Urothelium cell line (cell line): ENCODE results near the gene RAB15.
"Not testable (repeated sequence)": the region's sequence is repeated elsewhere in the genome, so short reads cannot be mapped to it uniquely, and the experiment has no call there.

Experiments
- DNase-seq: peaks from one replicate; pipeline ENCODE4 v3.0.0; 2011; ENCODE audit warnings: low spot score, mixed read lengths
- FAIRE-seq: peaks from 2 replicates; lab custom pipeline; 2011; peaks lifted over from hg19 to GRCh38; lab: Jason Lieb, UNC

Gene RAB15

DNA sequence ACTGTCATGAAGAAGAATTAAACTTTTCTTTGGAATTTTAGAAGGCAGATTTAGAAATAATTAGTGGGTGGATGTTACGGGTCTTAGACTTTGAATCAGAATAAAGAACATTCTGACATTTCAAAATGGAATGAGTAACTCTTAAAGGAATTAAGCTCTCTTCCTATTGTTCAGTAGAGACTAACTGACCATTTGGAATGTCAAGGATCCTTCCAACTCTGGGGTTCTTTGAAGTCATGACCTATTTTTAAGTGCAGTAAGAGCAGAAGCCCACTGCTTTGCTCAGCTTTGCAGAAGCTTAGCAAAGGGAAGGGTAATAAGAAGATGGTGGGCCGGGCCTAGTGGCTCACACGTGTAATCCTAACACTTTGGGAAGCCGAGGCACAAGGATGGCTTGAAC is 53.9 kb downstream of the RAB15 start:
- FAIRE-seq (no peak), DNase-seq (no peak)

DNA sequence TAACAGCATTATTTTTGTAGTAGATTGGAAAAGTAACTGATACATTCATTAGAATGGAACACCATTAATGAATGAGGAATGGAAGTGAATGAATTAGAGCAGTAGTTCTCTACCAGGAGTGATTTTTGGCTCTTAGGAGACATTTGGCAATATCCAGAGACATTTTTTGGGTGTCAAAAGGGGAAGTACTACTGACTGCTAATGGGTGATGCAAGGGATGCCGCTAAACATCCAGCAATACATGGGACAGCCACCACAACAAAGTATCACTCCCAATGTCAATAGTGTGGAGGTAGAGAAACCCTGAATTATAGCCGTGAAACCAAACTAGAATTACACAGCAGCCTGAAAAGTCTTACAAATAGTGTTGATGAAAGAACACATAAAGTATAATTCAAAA is 56.3 kb downstream of the RAB15 start:
- DNase-seq (no peak), FAIRE-seq (no peak)

DNA sequence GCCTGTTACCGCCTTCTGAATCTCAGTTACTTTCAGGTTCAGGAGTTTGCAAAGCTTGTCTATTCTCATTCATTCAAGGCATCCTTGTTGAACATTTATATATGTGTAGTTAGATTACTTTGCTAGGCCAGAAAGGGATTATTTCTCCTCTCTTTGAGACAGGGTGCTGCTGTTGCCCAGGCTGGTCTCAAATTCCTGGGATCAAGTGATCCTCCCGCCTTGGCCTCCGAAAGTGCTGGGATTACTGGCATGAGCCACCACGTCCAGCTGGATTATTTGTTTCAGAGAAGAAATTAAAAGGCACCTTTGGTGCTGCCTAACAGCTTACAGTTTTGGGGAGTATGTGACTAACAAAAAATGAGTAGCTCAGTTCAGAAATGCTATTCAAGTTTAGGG is 57.1 kb downstream of the RAB15 start:
- FAIRE-seq (peak; percentile 93), DNase-seq (no peak)

GRCh38 chr14:64914237-64915028 is 57.7 kb downstream of the RAB15 start, which contains the start of gene CHURC1:
TSS of gene CHURC1 (plus strand) at chr14:64914455. CDS start at chr14:64914496, 41 bp downstream.
- FAIRE-seq = peak; percentile 99
- DNase-seq = peak; percentile 100

GRCh38 chr14:64913477-64913876 is 58.7 kb downstream of the RAB15 start:
- DNase-seq, FAIRE-seq: not testable (repeated sequence)

GRCh38 chr14:64912261-64912660 is 59.9 kb downstream of the RAB15 start:
- DNase-seq (no peak), FAIRE-seq (no peak)

- FAIRE-seq (no peak), DNase-seq (peak; percentile 62)
Observed at GRCh38 chr14:64910847-64911495, 61.2 kb downstream of the RAB15 start.

DNA sequence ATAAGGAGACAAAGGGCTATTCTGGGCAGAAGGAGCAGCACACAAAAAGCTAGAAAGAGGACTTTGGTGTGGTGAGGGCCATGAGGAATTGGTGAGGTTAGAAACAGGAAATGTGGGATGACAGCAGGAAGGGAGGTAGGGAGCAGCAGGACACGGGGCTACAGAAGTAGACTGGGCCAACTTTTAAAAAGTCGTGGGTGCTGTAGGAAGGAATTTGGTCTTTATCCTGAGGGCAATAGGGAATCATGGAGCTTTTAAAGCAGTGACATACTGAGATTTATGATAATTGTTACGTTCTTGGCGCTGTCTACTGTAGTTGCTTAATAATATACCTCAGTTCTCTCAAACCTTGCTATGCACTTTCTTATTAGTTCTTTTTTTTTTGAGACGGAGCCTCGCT is 66.1 kb downstream of the RAB15 start:
- no peak for DNase-seq

DNA sequence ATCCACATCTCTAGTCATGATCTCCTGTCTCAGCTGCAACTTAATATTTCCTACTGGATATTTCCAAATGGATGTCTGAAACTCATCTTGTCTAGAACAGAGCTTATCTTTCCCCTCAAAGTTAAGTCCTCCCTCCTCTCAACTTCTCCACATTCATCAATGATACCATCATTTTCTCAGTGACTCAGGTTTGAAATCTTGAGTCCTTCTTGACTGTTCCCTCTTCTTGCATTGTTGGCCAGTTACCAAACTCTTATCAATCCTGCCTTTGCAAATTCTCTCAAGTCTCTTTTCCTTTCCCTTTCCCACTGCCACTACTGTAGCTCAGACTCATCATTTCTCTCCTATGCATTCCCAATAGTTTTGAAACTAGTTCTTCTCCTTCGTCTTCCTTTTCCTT is 72.2 kb downstream of the RAB15 start:
- FAIRE-seq = no peak
- DNase-seq = no peak

More for the DNA sequence above, 66.1 kb downstream of the RAB15 start:
- no peak for FAIRE-seq
